Kasumi-1 (cell line): ENCODE results near the gene PRODH2.

ENCODE experiments used
- DNase-seq, 2 experiments: peaks; one replicate each; lab custom pipeline; 2025; lab: John Stamatoyannopoulos, UW

Gene PRODH2

DNA sequence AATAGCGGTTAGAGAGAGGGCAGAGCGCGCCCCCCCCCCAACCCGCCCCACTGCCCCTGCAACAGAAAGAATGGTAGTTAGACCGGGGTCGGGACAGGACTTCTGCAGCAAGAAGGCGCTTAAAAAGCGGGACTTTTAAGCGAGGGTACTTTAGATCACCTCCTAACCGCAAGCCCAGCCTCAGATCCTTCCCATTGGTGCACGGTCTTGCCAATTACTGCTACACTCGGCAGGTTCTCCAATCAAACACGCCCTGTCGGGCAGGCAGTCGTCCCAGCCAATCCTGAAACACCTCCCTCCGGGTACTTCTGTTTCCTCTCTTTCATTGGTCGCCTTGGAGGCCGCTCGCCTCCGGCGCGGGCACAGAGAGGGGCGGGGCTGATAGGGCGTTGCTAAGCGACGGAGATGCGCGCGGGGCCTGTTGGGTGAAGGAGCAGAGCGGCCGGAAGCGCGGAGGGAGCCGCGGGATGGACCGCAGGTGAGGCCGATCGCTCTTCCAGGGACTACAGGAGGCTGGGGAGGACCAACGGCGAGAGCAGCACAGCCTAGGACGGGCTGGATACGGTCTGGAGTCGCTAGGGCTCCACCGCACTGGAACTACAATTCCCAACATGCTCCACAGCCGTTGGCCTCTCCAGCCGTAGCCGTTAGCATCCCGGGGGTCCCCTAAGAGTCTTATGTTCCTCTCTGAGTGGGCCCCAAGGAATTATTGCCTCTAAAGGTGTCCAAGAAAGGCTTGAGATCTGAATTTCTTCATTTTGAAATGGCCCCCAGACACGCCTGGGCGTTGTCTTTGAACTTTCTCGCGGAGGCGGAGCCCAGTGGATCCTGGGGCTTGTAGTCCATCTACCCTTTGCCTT lies 54.7 kb downstream of the PRODH2 start, which contains the start of gene PROSER3:
PROSER3 (plus strand) TSS at position 428 of the 860 bp plus-strand sequence; CDS start at position 468, 40 bp downstream.
- peak; percentile 99 for DNase-seq

DNA sequence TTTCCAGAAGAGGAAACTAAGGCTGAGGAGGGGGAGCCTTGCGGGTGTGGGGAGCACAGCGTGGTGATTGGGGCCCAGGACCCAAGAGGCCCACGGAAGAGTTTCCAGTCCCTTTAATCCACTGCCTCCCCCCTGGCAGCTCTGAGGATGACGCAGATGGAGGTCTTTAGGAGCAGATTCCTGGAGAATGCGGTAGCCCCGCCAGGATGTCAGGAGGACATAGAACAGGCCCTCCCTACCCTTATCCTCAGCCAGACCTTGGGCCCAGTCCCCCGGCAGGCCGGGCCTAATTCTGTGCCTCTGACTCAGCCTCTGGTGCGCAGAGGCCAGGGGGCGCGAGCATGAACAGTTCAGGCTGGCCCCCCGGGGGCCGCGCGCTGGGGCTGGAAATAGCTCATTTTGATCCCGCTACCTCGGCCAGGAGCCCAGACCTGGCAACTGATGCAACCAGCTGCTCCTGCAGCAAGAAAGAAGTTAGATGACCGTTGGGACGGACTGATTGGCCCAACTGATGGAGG lies 55.4 kb downstream of the PRODH2 start:
- peak in 1 of 2 experiments; percentile 37 for DNase-seq

DNA sequence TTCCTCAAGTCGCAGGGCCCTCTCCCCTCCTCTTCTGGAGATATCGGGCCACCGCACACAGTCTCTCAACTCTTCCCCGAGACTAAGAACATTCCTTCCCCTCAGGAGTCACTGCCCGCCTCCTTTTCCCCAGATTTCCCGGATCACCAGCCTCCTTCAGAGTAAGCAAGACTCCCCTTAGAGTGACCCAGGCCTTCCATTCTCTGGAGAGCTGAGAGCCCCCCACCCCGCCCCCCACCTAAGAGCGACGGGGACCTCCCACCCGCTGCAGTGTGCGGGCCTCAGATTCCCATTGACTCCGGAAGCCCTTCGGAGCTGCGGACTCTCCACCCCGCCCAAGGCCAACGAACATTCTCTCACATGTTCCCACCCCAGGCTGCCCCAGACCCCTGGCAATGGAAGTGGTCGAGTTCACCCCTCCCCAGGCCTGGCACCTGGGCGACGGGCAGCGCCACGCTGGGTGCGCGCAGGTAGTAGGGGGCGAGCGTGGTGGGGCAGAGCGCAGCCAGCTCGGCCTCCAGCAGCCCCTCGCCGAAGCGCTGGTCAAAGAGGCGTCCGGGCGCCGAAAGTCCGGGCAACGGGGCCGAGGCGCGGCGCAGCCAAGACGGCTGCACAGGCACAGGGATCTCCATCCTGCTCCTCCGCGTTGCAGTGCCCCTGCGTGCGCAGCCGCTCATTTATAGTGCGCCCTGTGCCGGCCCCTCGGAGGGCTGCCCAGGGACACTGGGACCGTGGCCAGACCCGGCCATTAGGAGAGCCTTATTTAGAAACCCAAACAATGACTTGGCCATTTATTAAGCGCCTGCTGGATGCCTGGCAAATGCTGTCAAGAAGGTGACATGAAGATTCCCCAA lies 56.0 kb downstream of the PRODH2 start, which contains the start of gene HSPB6:
HSPB6 (minus strand) TSS at position 653 of the 854 bp plus-strand sequence; CDS start at position 632, 21 bp downstream.
- no peak for DNase-seq

DNA sequence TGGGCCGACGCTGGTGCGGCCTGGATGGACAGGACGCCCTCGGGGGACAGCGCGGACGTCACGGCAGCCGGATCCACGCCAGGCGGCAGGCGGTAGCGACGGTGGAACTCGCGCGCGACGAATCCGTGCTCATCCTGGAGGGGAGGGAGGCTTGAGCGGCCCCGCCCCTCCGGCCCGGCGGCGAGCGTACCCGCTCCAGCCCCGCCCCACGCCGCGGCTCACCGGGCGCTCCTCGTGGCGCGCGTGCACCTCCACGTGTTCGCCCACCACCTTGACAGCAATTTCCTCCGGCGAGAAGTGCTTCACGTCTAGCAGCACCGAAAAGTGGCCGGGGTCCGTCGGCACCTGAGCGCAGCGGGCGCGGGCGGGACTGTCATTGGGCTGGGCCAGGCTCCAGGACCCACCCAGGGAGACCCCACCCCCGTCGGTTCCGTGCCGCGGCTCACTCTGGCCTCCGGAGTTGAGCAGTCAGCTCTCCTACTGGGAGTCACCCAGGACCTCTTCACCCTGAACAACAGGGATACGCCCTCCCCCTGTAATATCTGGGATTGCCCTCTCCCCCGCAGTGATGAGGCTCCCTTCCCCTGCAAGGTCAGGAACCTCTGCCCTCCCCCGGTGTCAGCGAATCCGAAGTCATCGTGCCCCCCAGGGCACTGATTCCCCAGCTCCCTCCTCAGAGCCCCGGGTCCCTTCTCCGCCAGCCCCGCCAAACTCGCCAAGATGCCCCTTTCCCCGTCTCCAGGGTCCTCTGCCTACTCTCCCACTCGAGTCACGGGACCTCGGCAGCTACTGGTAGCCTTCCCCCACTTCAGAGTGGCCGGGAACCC lies 56.9 kb downstream of the PRODH2 start:
- DNase-seq, result no peak

DNA sequence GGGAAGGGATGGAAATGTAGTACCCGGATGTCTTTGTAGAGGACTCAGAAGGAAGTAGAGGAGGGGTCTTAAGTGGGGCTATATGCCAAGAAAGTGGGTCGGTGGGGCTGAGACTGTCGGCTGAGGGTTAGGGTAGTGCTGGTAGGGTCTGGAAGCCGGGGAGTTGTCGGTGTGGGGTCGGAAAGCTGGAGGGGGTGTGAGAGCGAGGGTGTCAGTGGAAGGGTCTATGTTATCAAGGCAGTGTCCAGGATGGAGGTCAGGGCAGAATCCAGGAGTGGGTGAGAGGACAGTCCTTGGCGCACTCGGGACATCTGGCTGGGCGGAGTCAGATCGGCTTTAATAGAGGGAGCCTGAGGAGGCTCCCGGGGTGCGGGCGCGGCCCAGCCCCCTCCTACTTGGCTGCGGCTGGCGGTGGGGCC lies 57.5 kb downstream of the PRODH2 start:
- DNase-seq, result no peak

DNA sequence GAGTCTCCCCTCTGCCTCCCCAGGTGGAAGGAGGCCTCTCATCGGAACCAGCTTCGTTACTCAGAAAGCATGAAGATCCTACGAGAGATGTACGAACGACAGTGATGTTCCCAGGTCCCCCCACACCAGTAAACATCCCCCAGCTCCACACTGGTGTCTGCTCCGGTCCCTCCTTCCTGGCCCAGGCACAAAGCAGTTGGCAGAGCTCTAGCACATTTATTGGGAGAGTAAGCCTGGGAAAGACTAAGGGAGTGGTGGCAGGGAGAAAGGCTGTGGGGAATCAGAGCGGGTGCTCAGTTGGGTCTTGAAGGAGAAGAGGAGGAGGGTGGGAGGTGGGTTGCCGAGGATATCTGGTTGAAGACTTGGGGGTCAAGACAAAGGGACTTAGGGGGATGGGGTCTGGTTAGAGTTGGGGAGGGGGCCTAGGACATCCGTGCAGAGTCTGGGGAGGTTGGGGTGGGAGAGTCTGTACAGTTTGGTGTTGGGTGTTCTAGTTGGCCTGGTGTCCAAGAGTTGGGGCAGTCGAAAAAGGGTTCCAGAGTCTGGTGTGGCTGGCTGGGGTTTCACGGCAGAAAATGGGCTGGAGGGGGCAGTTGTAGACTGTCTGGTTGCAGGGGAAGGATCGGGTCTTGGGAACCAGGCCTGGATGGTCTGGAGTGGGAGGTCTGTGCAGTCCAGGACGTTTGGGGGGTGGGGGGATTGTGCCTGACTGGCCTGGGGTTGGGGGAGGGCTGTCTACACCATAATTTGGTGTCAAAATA lies 58.1 kb downstream of the PRODH2 start:
- DNase-seq, result no peak

DNA sequence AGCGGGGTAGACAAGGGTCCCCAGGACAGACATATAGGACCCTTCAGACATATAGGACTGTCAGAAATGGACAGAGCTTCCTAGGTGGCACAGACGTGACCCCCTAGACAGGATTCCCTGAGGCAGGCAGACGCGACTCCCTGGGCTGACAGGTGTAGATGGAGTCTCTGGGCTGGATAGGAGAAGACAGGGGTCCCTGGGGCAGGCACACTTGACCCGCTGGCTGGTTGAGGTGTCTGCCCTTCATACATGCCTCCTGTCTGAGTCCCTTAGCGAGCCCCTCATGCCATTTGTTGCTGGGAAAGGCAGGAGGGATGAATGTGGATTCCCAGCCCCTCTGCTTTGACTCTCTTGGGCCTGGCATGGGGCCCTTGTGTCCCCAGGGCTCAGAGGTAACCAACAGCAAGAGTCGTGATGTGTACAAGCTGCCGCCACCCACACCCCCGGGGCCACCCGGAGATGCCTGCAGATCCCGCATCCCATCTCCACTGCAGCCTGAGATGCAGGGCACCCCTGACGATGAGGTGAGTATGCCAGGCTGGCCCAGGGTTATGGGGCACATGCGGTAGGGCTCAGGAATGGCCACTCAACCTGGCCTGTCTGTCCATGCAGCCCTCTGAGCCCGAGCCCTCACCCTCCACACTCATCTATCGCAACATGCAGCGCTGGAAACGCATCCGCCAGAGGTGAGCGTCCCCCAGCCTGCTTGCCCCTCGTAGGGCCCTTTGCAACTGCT lies 58.8 kb downstream of the PRODH2 start:
- DNase-seq, result no peak

DNA sequence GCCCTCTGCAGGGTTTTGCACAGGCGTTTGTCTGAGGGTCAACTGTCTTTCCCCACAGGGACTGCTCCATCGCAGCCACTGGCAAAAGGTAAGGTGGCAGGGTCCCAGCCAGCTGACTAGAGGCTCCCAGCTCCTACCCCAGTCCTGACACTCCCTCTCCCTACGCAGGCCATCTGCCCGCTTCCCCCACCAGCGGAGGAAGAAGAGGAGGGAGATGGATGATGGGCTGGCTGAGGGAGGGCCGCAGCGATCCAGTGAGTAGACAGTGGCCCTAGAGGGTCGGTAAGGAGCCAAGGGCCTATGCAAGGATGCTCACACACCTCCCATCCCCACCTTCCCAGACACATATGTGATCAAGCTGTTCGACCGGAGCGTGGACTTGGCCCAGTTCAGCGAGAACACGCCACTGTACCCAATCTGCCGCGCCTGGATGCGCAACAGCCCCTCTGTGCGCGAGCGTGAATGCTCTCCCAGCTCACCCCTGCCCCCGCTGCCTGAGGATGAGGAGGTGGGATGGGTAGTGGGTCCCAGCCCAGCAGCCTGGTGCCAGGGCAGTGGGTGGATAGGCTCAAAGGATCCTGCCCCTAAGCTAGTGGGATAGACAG lies 59.8 kb downstream of the PRODH2 start:
- DNase-seq, result no peak

DNA sequence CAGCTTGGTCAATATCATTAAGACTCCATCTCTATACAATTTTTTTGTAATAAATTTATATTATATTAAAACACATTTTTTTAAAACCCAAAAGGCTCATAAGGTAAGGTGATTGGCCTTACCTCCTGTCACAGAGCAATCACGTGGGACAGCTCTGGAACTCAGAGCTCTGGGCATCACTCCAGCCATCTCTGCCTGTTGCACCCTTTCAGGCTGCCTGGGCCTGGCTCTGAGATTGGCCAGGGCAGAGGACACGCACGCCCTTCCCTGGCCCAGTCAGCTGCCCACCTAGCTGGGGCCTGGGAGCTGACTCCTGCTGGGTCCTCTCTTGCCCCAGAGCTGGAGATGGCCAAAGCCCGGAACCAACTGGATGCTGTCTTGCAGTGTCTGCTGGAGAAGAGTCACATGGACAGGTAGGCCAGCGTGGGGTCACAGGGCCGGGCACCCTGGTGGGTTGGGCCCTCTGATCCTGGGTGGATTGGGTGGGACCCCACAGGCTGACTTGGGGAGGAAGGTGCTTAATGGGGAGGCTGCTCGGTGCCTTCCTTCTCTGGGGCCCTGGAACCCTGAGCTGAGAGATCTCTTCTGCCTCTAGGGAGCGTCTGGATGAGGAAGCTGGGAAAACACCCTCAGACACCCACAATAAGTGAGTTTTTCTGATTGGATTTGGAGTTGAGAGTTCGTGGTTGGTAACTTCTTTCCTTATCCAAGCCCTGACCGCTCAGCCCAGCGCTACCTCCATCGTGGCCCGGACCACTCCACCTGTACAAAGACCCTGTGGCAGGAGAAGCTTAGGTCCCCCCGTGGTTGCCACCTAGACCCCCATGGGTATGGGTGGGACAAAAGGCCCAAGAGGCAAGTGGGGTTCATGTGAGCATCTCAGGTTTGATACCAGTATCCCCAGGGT lies 60.6 kb downstream of the PRODH2 start:
- DNase-seq, result no peak

DNA sequence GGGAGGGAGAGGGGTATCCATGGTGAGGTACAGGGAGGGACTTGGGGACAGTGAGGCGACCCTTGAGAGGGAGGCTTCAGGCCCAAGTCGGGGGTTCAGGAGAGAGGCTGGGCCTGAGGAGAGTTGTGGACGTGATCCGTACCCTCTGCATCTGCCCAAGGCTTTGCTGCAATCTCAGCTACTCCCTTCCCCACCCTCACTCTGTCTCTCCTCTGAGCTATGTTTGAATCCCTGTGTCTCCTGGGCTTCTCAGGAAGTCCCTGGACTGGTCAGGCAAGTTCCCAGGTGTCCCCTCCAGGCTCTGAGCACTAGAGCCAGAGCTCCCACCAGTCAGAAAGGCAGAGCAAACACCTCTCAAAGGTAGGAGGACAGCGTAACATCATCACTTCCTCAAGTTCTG lies 62.5 kb downstream of the PRODH2 start:
- no peak for DNase-seq
